WTC11 (cell line): ENCODE measurements around the gene PTP4A2. TPM values are rescaled to one million over a fixed set of nuclear protein-coding genes. Genes with fewer than 3 reads are reported as not detected.
A peak's percentile ranks its signal among the peaks of the same experiment; 100 is the strongest.

Source experiments
- ATAC-seq: fragments of 200-7000 bp; cut with Tn5 transposase; 2 replicates; pipeline ENCODE4 v1.10.0; 2021; ENCODE audit warnings: mild to moderate bottlenecking, moderate library complexity
- CTCF ChIA-PET: fragments of 300-600 bp; sonication (Branson Sonifier 250); formaldehyde crosslinking; loops from one replicate; lab custom pipeline; 2021; ENCODE audit warnings: antibody characterized with exemption; lab: Charles Lee
- POLR2A ChIA-PET: fragments of 350-600 bp; sonication (Branson Sonifier 250); formaldehyde crosslinking; loops from one replicate; lab custom pipeline; 2021; ENCODE audit warnings: antibody characterized with exemption; lab: Charles Lee
- DNase-seq: peaks from one replicate; pipeline ENCODE4 v3.0.0; 2021; ENCODE audit warnings: low spot score
- H3K27ac Mint-ChIP-seq: 2 replicates; pipeline ENCODE4 v1.8.0; 2021; ENCODE audit warnings: mixed read lengths
- H3K27me3 Mint-ChIP-seq: 2 replicates; pipeline ENCODE4 v1.8.0; 2021; ENCODE audit warnings: low read depth, mild to moderate bottlenecking, moderate library complexity, mixed read lengths
- H3K36me3 Mint-ChIP-seq: 2 replicates; pipeline ENCODE4 v1.8.0; 2021; ENCODE audit warnings: mixed read lengths
- H3K4me1 Mint-ChIP-seq: 2 replicates; pipeline ENCODE4 v1.8.0; 2022; ENCODE audit warnings: mixed read lengths
- H3K4me3 Mint-ChIP-seq: 2 replicates; pipeline ENCODE4 v1.8.0; 2021; ENCODE audit warnings: mild to moderate bottlenecking, moderate library complexity, mixed read lengths
- H3K9me3 Mint-ChIP-seq: 2 replicates; pipeline ENCODE4 v1.8.0; 2021; ENCODE audit warnings: mixed read lengths
- ATF6 ChIP-seq: sonication (generic); formaldehyde crosslinking; IDR thresholded peaks from 2 replicates; pipeline ENCODE4 v1.8.1; 2023; ENCODE audit warnings: mild to moderate bottlenecking, missing genetic modification reagents
- CBFB ChIP-seq: sonication (generic); formaldehyde crosslinking; IDR thresholded peaks from 2 replicates; pipeline ENCODE4 v1.8.1; 2022; ENCODE audit warnings: mild to moderate bottlenecking, low read depth, missing genetic modification reagents
- CREB1 ChIP-seq: sonication (generic); formaldehyde crosslinking; IDR thresholded peaks from 2 replicates; pipeline ENCODE4 v1.8.0; 2023; ENCODE audit warnings: mild to moderate bottlenecking, missing genetic modification reagents
- CREM ChIP-seq: sonication (generic); formaldehyde crosslinking; IDR thresholded peaks from 2 replicates; pipeline ENCODE4 v1.8.1; 2022; ENCODE audit warnings: mild to moderate bottlenecking, missing genetic modification reagents, moderate library complexity
- CTCF ChIP-seq: fragments of 200-600 bp; IDR thresholded peaks from 2 replicates; pipeline ENCODE4 v1.8.0; 2022; ENCODE audit warnings: antibody characterized with exemption
- EMX1 ChIP-seq: fragments of 250-450 bp; sonication (Bioruptor Pico); IDR thresholded peaks from 2 replicates; pipeline ENCODE4 v1.8.0; 2021; ENCODE audit warnings: mild to moderate bottlenecking
- ESRRA ChIP-seq: sonication (generic); formaldehyde crosslinking; IDR thresholded peaks from 2 replicates; pipeline ENCODE4 v1.8.1; 2022; ENCODE audit warnings: mild to moderate bottlenecking, missing genetic modification reagents, borderline replicate concordance
- JAZF1 ChIP-seq: fragments of 250-450 bp; sonication (Bioruptor Pico); IDR thresholded peaks from 2 replicates; pipeline ENCODE4 v1.9.0; 2021; ENCODE audit warnings: moderate library complexity, mild to moderate bottlenecking, inconsistent platforms
- NR1H2 ChIP-seq: sonication (generic); formaldehyde crosslinking; IDR thresholded peaks from 2 replicates; pipeline ENCODE4 v1.9.0; 2021; ENCODE audit warnings: mild to moderate bottlenecking, moderate library complexity, missing genetic modification reagents
- NR2C2 ChIP-seq: sonication (generic); formaldehyde crosslinking; IDR thresholded peaks from 2 replicates; pipeline ENCODE4 v1.8.0; 2022; ENCODE audit warnings: mild to moderate bottlenecking, missing genetic modification reagents
- NR3C1 ChIP-seq: sonication (generic); formaldehyde crosslinking; conservative IDR thresholded peaks from 2 replicates; pipeline ENCODE4 v1.8.1; 2023; ENCODE audit warnings: low read depth, mild to moderate bottlenecking, missing genetic modification reagents
- SMAD3 ChIP-seq: sonication (generic); formaldehyde crosslinking; IDR thresholded peaks from 2 replicates; pipeline ENCODE4 v1.8.0; 2022; ENCODE audit warnings: missing genetic modification reagents, mild to moderate bottlenecking, borderline replicate concordance
- TP53 ChIP-seq: sonication (generic); formaldehyde crosslinking; IDR thresholded peaks from 2 replicates; pipeline ENCODE4 v1.8.1; 2023; ENCODE audit warnings: mild to moderate bottlenecking, missing genetic modification reagents
- ZNF232 ChIP-seq: sonication (generic); formaldehyde crosslinking; IDR thresholded peaks from 2 replicates; pipeline ENCODE4 v1.8.0; 2022; ENCODE audit warnings: mild to moderate bottlenecking, missing genetic modification reagents
- ZNF396 ChIP-seq: fragments of 250-450 bp; sonication (Bioruptor Pico); IDR thresholded peaks from 2 replicates; pipeline ENCODE4 v1.8.0; 2021; ENCODE audit warnings: mild to moderate bottlenecking, moderate library complexity, borderline replicate concordance
- ZNF425 ChIP-seq: fragments of 250-450 bp; sonication (Bioruptor Pico); conservative IDR thresholded peaks from 2 replicates; pipeline ENCODE4 v1.9.0; 2021; ENCODE audit warnings: mild to moderate bottlenecking
- ZNF532 ChIP-seq: fragments of 250-450 bp; sonication (Bioruptor Pico); IDR thresholded peaks from 2 replicates; pipeline ENCODE4 v1.9.0; 2021; ENCODE audit warnings: mild to moderate bottlenecking, borderline replicate concordance
- total RNA-seq: library from RNA; stranded (reverse); gene quantifications from 3 replicates; pipeline ENCODE4 v1.2.3, GENCODE V29; 2021
- TF ChIP-seq, protein P1 (sequence below): fragments of 250-450 bp; sonication (Bioruptor Pico); IDR thresholded peaks from 2 replicates; pipeline ENCODE4 v1.9.0; 2021; ENCODE audit warnings: mild to moderate bottlenecking
- TF ChIP-seq, protein P2 (sequence below): fragments of 250-450 bp; sonication (Bioruptor Pico); IDR thresholded peaks from 2 replicates; pipeline ENCODE4 v1.9.0; 2021; ENCODE audit warnings: moderate library complexity, mild to moderate bottlenecking, inconsistent platforms, borderline replicate concordance
- TF ChIP-seq, protein P3 (sequence below): sonication (generic); formaldehyde crosslinking; IDR thresholded peaks from 2 replicates; pipeline ENCODE4 v1.8.1; 2023; ENCODE audit warnings: mild to moderate bottlenecking, missing genetic modification reagents
- TF ChIP-seq, protein P4 (sequence below): sonication (generic); formaldehyde crosslinking; IDR thresholded peaks from 2 replicates; pipeline ENCODE4 v1.8.0; 2023; ENCODE audit warnings: missing genetic modification reagents

PTP4A2 gene
- total RNA-seq, 1 experiment from 2014 or later = 172 TPM

DNA sequence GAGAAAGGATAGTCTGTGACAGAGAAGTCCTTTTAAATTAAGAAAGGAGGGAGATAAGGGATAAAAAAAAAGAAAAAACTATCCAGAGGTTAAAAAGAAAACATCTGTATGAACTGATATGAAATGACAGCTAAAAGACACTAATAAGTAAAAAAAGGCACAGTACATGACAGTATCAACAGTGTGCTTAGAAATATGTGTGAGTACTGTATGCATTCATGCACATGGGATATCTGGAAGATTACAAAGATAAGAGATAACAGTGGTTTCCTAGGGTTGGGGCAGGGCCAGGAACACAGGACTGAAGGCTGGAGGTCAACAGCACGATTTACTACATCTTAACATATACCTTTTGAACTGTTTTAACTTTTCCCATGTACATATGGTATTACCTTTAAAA, 13.3 kb downstream of the PTP4A2 start:
- Mint-ChIP-seq H3K9me3 (peaks cover 3% of the 10 kb centered on the region; the same call in 1 of the 2 replicates), H3K27ac (no peak overlapping the region), H3K4me1 (peaks cover 40% of the 10 kb centered on the region)
- POLR2A ChIA-PET = no interaction called here
- no peak for DNase-seq
- ATAC-seq = no peak
- TF ChIP-seq ZNF232 (CRISPR knock-in tag) = no peak
- no peak for TF ChIP-seq SMAD3 (CRISPR knock-in tag)
- no peak for TF ChIP-seq NR1H2 (CRISPR knock-in tag)
- no peak for TF ChIP-seq NR2C2 (CRISPR knock-in tag)
- TF ChIP-seq TP53 (CRISPR knock-in tag) = no peak
- TF ChIP-seq, protein P1, sequence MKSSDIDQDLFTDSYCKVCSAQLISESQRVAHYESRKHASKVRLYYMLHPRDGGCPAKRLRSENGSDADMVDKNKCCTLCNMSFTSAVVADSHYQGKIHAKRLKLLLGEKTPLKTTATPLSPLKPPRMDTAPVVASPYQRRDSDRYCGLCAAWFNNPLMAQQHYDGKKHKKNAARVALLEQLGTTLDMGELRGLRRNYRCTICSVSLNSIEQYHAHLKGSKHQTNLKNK (CRISPR knock-in tag) = no peak
- no peak for TF ChIP-seq JAZF1 (CRISPR knock-in tag)
- no peak for TF ChIP-seq CREB1 (CRISPR knock-in tag)
- TF ChIP-seq NR3C1 (CRISPR knock-in tag) = no peak
- no peak for TF ChIP-seq ZNF532 (CRISPR knock-in tag)
- TF ChIP-seq, all 79 proteins: peak for 0
- H3K27me3 Mint-ChIP-seq = no peaks in the 10 kb centered on the region
- CTCF ChIA-PET = interaction anchor here (1.7 kb wide), 1 partner anchor 39 kb away, joined by 8 read pairs; no protein-coding TSS in a partner anchor
- H3K36me3 Mint-ChIP-seq = peaks cover 5% of the 10 kb centered on the region; the same call in 1 of the 2 replicates
- H3K4me3 Mint-ChIP-seq = no peak overlapping the region

DNA sequence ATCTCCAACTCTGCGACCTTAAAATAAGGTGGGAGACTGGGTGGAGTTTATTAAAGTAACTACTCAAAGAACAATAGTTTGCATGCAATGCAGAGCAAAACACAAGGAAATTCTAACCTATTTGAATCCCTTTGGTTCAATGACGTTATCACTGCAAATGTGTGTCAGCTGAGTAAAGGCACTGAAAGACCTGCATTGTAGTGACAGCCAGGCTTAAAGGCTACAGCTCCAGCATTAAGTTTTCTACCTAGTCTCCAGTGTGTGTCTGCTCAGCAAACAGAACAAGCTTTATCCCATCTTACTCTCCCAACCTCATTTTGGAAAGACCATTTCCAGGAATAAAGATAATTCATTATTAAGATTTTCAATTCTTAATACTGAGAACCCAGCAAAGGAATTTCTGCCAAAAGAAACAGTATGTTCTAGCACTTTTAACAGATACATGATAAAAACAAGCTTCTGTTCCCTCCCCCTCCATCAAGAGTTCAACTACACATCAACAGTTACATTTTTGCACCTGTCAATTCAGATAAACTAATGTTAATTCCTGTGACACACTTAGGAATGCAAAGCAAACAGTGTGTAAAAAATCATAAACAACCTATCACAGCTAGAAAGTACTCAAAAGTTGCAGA, 14.2 kb downstream of the PTP4A2 start:
- no peaks in the 10 kb centered on the region for H3K27me3 Mint-ChIP-seq
- peak overlapping the region; percentile 71; the same call in 1 of the 2 replicates for H3K27ac Mint-ChIP-seq
- no peak overlapping the region for H3K4me3 Mint-ChIP-seq
- DNase-seq (no peak), ATAC-seq (no peak)
- H3K4me1 Mint-ChIP-seq = peaks cover 36% of the 10 kb centered on the region
- ChIA-PET CTCF (interaction anchor here (0.9 to 1.7 kb wide), 2 partner anchors 14 to 40 kb away, joined by 3 to 8 read pairs; partner anchors contain the start of gene PTP4A2), POLR2A (no interaction called here)
- H3K36me3 Mint-ChIP-seq = peaks cover 11% of the 10 kb centered on the region; the same call in 1 of the 2 replicates
- peaks cover 3% of the 10 kb centered on the region; the same call in 1 of the 2 replicates for H3K9me3 Mint-ChIP-seq
- TF ChIP-seq CBFB (CRISPR knock-in tag) (no peak), ESRRA (CRISPR knock-in tag) (no peak), ATF6 (CRISPR knock-in tag) (no peak), CREM (no peak), EMX1 (CRISPR knock-in tag) (no peak), CTCF (no peak), ZNF232 (CRISPR knock-in tag) (no peak), ZNF396 (CRISPR knock-in tag) (no peak), ZNF425 (no peak)
- TF ChIP-seq, protein P2, sequence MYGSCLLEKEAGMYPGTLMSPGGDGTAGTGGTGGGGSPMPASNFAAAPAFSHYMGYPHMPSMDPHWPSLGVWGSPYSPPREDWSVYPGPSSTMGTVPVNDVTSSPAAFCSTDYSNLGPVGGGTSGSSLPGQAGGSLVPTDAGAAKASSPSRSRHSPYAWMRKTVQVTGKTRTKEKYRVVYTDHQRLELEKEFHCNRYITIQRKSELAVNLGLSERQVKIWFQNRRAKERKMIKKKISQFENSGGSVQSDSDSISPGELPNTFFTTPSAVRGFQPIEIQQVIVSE (CRISPR knock-in tag) = no peak
- TF ChIP-seq, protein P3, sequence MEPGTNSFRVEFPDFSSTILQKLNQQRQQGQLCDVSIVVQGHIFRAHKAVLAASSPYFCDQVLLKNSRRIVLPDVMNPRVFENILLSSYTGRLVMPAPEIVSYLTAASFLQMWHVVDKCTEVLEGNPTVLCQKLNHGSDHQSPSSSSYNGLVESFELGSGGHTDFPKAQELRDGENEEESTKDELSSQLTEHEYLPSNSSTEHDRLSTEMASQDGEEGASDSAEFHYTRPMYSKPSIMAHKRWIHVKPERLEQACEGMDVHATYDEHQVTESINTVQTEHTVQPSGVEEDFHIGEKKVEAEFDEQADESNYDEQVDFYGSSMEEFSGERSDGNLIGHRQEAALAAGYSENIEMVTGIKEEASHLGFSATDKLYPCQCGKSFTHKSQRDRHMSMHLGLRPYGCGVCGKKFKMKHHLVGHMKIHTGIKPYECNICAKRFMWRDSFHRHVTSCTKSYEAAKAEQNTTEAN = no peak
- TF ChIP-seq, protein P4, sequence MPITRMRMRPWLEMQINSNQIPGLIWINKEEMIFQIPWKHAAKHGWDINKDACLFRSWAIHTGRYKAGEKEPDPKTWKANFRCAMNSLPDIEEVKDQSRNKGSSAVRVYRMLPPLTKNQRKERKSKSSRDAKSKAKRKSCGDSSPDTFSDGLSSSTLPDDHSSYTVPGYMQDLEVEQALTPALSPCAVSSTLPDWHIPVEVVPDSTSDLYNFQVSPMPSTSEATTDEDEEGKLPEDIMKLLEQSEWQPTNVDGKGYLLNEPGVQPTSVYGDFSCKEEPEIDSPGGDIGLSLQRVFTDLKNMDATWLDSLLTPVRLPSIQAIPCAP (CRISPR knock-in tag) = no peak
